ENCODE measurements around the gene MECR.
A peak's percentile ranks its signal among the peaks of the same experiment; 100 is the strongest.
"Not testable (repeated sequence)": the region's sequence is repeated elsewhere in the genome, so short reads cannot be mapped to it uniquely, and the experiment has no call there.

Gene MECR

DNA sequence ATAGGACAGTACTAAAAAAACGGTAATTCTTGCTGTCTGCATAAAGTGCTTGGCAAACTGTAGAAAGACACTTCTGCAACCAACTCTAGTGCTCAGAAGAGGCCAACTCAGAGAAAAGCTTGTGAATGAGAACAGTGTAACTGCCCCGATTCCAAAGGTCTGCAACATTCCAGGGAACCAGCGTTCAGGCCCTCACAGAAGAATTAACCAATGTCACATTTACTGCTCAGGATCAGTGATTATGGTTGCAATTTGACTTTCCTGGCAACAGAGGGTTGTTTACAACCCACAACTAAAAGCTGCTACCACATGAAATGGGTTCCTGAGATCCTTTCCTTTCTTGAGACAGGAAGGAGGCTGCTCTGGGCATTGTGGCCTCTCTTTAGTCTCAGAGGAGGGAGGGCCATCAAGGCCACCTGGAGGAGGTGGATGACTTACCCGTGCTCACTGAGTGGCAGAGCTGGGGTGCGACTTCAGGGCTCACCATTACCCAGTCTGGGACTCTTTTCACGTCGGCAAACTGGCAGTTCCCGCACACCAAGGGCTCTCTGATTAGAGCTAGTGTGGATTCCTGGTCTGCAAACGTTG, 64.3 kb downstream of the MECR start:
- DNase-seq = no peak

DNA sequence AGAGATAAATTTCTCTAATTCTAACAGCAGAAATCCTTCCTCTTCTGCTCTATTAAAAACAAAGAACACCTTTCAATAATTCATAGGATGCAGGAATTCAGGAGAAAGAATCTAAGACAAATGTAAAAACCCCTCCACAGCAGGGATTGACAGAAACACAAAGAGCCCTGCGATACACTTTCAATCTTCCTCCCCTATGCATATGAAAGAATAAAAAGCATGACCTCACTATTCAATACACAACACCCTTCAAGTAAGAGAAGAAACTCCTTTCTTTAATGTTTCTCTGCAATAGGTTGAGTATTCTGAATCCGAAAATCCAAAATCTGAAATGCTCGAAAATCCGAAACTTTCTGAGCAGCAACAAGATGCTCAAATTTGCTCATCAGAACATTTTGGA, 66.1 kb downstream of the MECR start:
- DNase-seq = no peak

DNA sequence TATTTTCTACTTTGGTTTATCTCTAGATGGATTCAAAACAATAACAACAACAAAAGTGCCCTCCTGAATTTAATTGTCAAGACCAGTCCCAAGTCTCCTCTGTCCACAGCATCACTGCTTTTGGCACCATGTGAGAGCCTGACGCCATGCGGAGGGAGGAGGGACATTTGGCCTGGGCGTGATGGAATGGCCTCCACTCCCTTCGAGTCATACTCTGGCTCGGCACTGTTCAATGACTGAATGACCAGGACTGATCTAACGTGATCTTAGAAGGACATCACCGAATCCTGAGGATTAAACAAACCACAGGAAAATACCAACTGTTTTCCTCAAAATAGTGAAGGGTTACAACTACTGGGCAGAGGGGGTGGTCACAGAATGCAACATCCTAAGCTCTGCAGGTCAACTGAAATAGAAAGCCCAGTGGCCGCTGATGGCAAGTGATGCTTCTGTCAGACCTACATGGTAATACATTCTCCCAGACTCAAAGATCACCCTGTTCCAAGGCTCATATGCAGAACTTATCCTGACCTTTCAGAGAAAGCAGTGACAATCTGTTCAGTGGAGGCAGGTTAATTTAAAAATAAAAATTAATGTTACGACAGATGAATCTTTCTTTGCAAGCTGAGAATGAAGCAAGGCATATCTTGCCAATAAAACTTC, 68.1 kb downstream of the MECR start:
- no peak for DNase-seq

DNA sequence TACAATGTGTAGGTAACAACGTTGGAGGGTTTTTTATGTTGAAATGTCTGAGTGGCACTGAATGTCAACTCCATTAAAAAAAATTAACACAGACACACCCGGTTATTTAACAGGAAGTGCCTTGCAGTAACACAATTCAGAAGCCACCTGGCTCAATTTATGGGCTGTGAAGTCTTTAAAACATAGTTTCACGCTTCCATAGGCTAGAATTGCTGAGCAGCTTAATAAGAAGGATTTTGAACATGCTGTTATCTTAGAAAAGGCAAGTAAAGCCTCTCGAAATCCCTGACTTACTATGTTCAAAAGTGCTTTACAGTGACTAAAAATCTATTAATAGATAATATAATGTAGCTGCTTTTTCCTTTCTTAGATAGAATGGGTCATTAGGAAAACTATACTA, 68.7 kb downstream of the MECR start:
- no peak for DNase-seq

- no peak for DNase-seq
Observed at GRCh38 chr1:29159773-29160172, 71.0 kb downstream of the MECR start.

DNA sequence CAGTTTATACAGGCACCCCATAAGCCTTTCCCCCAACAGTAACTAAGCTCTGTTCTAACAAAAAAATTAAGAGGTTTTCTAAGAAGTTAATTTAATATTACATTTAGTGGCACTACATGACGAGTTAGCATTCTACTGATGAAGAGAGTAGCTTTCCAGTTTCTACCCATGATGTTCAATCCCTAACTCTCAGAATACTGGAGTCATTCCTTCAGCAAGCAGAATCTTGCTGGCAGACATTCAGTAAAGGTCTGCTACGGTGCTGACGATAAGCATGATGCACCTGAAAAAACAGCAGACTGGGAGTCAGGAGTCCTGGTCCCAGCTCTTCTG, 73.5 kb downstream of the MECR start:
- DNase-seq = no peak

DNA sequence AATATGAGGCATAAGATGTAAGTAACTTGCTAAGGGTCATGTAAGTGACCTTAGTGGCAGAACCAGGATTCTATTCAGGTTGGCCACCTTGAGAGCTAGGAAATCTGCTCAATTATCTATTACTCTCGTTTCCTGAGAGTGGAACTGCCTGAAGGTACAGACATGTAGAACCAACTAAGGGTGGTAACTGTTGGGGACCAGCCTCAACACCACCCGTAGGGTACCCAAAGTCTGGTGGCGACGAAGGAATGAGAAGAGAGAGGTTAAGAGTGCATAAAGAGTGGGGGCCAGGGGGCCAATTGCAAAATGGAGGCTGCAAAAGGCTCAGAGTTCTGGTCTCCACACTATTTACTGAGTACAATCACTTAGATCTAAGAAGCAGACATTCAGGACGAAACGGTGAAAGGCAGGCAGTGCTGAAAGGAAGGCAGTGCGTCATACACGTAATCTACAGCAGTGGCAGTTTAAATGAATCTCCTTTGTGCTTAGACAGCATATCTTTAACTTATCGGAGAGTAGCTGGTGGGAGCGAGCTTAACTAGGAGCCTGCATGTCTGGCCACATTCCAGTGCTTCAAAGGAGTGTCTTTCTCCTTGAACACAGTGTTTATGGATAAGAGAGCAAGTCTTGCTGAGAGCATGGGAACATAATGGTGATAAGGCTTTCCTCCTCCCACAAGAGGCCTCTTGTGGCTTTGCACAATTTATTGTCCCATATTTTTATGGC, 74.0 kb downstream of the MECR start:
- DNase-seq = no peak

DNA sequence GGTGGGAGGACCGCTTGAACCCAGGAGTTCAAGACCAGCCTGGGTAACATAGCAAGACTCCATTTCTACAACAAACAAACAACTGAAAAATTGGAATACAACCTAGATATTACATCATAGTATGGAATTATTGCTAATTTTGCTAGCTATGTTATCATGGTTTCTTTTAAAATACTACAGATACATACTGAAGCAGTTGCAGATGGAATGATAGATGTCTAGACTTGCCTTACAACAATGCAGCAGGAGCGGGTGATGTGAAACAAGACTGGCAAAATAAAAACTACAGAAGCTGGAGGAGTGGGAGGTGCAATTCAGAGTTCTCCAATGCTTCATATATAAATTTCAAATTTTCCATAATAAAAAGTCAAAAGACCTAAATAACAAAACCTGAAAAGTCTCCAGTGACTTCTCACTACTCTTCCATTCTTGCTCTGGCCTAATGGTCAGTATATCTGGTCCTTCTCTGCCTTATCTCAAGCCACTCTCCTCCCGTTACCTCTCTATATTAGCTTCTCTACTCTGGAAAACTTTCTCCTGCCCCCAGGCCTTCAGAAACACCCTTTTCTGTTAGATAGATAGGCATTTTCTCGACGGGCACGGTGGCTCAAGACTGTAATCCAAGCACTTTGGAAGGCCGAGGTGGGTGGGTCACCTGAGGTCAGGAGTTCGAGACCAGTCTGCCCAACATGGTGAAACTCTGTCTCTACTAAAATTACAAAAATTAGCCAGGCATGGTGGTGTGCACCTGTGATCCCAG, 78.5 kb downstream of the MECR start:
- no peak for DNase-seq

DNA sequence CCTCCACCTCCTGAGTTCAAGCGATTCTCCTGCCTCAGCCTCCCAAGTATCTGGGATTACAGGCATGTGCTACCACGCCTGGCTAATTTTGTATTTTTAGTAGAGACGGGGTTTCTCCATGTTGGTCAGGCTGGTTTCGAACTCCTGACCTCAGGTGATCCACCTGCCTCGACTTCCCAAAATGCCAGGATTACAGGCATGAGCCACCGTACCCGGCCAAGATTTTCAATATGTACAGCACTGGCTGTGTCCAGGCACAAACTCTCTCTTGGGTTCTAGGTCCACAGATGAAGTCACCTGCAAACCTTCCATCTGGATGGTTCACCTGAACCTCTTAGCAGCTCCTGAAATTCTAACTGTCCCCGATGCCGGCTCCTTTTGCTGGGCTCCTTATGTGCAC, 80.4 kb downstream of the MECR start:
- not testable (repeated sequence) for DNase-seq

GRCh38 chr1:29148656-29149491, 81.9 kb downstream of the MECR start:
- DNase-seq = no peak

GRCh38 chr1:29145739-29146437, 84.8 kb downstream of the MECR start:
- DNase-seq = peak; percentile 94

DNA sequence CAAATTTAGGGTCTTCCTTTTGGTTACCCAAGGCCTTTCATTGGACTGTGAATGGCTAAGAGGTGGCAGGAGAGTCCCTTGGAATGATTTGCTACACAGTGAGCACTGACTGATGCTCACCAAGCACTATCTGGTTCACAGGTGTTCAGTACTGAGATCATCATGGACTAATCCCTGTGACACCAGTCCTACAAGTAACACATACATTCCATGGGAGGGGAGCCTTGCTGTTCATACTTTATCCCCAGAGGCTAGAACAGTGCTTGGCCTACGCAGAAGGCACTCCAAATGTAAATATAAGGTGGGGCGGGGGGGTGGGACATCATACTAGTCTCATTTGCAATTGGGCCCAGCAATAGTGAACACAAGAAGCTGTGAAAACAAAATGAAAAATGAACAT, 86.6 kb downstream of the MECR start:
- no peak for DNase-seq

- no peak for DNase-seq
Observed at GRCh38 chr1:29142714-29143113, 88.0 kb downstream of the MECR start.
